K562 (cell line): Measurements from ENCODE around the gene ZCCHC24. TPM values are rescaled to one million over a fixed set of nuclear protein-coding genes. Genes with fewer than 3 reads are reported as not detected.
A peak's percentile ranks its signal among the peaks of the same experiment; 100 is the strongest.

Source experiments
- ARID2 ChIP-seq: fragments of 450-650 bp; IDR thresholded peaks from 2 replicates; pipeline ENCODE4 v1.6.1; 2017; ENCODE audit warnings: antibody characterized with exemption, mild to moderate bottlenecking
- C11orf30 ChIP-seq: fragments of 450-650 bp; IDR thresholded peaks from 2 replicates; pipeline ENCODE4 v1.6.1; 2016; ENCODE audit warnings: low read depth, mild to moderate bottlenecking
- CAMTA2 ChIP-seq: fragments of 250-450 bp; sonication (Bioruptor Pico); conservative IDR thresholded peaks from 2 replicates; pipeline ENCODE4 v1.5.1; 2022
- HNRNPL ChIP-seq: fragments of 200-400 bp; formaldehyde crosslinking; IDR thresholded peaks from 2 replicates; pipeline ENCODE4 v1.6.1; 2017; ENCODE audit warnings: low read depth, mild to moderate bottlenecking, low read length
- MAFF ChIP-seq: IDR thresholded peaks from 2 replicates; pipeline ENCODE4 v1.6.1; 2012; ENCODE audit warnings: low read length, improper control_type of control experiment
- MTA1 ChIP-seq: fragments of 450-650 bp; IDR thresholded peaks from 2 replicates; pipeline ENCODE4 v1.6.1; 2017; ENCODE audit warnings: borderline replicate concordance
- NRF1 ChIP-seq, 2 experiments: fragments of 450-650 bp; IDR thresholded peaks in 1 of 2; conservative IDR thresholded peaks in 1 of 2; 2 replicates each; pipeline ENCODE4 v1.6.1; 2014; ENCODE audit warnings: mild to moderate bottlenecking in 2 of 2
- PHF21A ChIP-seq: fragments of 450-650 bp; IDR thresholded peaks from 2 replicates; pipeline ENCODE4 v1.6.1; 2017; ENCODE audit warnings: low read depth, borderline replicate concordance
- SRF ChIP-seq, 2 experiments: fragments of 250-450, 450-650 bp in 1 of 2; sonication (Bioruptor Pico) in 1 of 2; sonication (generic) in 1 of 2; formaldehyde crosslinking; IDR thresholded peaks; 2 replicates each; pipeline versions ENCODE4 v1.5.0 to v1.5.1; 2020 to 2022; ENCODE audit warnings: mild to moderate bottlenecking in 1 of 2, missing genetic modification reagents in 1 of 2
- TRIM28 ChIP-seq: fragments of 450-650 bp; IDR thresholded peaks from 2 replicates; pipeline ENCODE4 v1.6.1; 2017
- ZBED1 ChIP-seq: IDR thresholded peaks from 2 replicates; pipeline ENCODE4 v1.6.1; 2014
- ZHX1 ChIP-seq: fragments of 150-350 bp; conservative IDR thresholded peaks from 2 replicates; pipeline ENCODE4 v1.6.1; 2014; ENCODE audit warnings: low read length
- ZNF133 ChIP-seq: fragments of 250-450 bp; sonication (Bioruptor Pico); IDR thresholded peaks from 2 replicates; pipeline ENCODE4 v1.4.0; 2020; ENCODE audit warnings: mild to moderate bottlenecking
- ZNF197 ChIP-seq: fragments of 200-800 bp; sonication (Bioruptor generic); IDR thresholded peaks from 2 replicates; pipeline ENCODE4 v1.6.1; 2016; ENCODE audit warnings: low read depth, missing genetic modification characterization, missing compliant biosample characterization
- ZNF316 ChIP-seq: fragments of 450-650 bp; IDR thresholded peaks from 2 replicates; pipeline ENCODE4 v1.6.1; 2016
- polyA plus RNA-seq, 8 experiments: library from polyadenylated mRNA; depleted of rRNA in 4 of 8; stranded (reverse) in 5 of 8; unstranded in 3 of 8; fragments of >200 nt; fragmentation: Nextera tagmentation in 2 of 8; fragmentation: Illumina TruSeq in 1 of 8; extraction: Ambion mirVana in 2 of 8; extraction: Trizol in 1 of 8; gene quantifications; 2 replicates each; pipeline versions ENCODE4 v1.2.1 to v1.2.3, GENCODE V29; 2011 to 2014; ENCODE audit warnings: inconsistent platforms in 1 of 8, missing spikeins in 1 of 8
- total RNA-seq, 7 experiments: library from RNA; depleted of rRNA in 6 of 7; stranded (reverse); fragments of >200 nt in 6 of 7; fragmentation: Illumina TruSeq in 2 of 7; extraction: Trizol in 2 of 7; gene quantifications; 2 replicates each; pipeline versions ENCODE4 v1.2.1 to v1.2.3, GENCODE V29; 2011 to 2021; ENCODE audit warnings: low replicate concordance in 1 of 7
- TF ChIP-seq, protein P1 (sequence below): fragments of 450-650 bp; formaldehyde crosslinking; IDR thresholded peaks from 2 replicates; pipeline ENCODE4 v1.4.0; 2020; ENCODE audit warnings: mild to moderate bottlenecking, moderate library complexity

Gene ZCCHC24
- total and polyA plus RNA-seq, 9 of the 15 experiments (the other 6 are each of a cell fraction or from before 2014, with no cell fraction given) = 0.84 to 11.0 (median 4.6) TPM

GRCh38 chr10:79405221-79405994 lies 40.0 kb downstream of the ZCCHC24 start (continued):
- TF ChIP-seq ZHX1 (no peak), ARID2 (no peak), C11orf30 (peak; percentile 97), PHF21A (no peak), MTA1 (no peak), ZNF133 (no peak), ZBED1 (no peak), SRF (CRISPR knock-in tag; IDR thresholded peaks at IDR 0.05) (no peak), TRIM28 (no peak), HNRNPL (no peak), NRF1 (conservative IDR thresholded peaks at IDR 0.05 in 1 of 2, IDR thresholded peaks at IDR 0.05 in 1 of 2) (no peak), MAFF (peak; percentile 93), ZNF316 (peak; percentile 98), ZNF197 (no peak), CAMTA2 (no peak)
- TF ChIP-seq, protein P1, sequence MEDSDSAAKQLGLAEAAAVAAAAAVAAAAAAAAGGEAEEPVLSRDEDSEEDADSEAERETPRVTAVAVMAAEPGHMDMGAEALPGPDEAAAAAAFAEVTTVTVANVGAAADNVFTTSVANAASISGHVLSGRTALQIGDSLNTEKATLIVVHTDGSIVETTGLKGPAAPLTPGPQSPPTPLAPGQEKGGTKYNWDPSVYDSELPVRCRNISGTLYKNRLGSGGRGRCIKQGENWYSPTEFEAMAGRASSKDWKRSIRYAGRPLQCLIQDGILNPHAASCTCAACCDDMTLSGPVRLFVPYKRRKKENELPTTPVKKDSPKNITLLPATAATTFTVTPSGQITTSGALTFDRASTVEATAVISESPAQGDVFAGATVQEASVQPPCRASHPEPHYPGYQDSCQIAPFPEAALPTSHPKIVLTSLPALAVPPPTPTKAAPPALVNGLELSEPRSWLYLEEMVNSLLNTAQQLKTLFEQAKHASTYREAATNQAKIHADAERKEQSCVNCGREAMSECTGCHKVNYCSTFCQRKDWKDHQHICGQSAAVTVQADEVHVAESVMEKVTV = no peak
